ENCODE measurements around the gene CCN5. TPM values are rescaled to one million over a fixed set of nuclear protein-coding genes. Genes with fewer than 3 reads are reported as not detected.
"Not testable (repeated sequence)": the region's sequence is repeated elsewhere in the genome, so short reads cannot be mapped to it uniquely, and the experiment has no call there.

Gene CCN5
- total and polyA plus RNA-seq, 9 donors, result 47.4 to 296 (median 183) TPM

DNA sequence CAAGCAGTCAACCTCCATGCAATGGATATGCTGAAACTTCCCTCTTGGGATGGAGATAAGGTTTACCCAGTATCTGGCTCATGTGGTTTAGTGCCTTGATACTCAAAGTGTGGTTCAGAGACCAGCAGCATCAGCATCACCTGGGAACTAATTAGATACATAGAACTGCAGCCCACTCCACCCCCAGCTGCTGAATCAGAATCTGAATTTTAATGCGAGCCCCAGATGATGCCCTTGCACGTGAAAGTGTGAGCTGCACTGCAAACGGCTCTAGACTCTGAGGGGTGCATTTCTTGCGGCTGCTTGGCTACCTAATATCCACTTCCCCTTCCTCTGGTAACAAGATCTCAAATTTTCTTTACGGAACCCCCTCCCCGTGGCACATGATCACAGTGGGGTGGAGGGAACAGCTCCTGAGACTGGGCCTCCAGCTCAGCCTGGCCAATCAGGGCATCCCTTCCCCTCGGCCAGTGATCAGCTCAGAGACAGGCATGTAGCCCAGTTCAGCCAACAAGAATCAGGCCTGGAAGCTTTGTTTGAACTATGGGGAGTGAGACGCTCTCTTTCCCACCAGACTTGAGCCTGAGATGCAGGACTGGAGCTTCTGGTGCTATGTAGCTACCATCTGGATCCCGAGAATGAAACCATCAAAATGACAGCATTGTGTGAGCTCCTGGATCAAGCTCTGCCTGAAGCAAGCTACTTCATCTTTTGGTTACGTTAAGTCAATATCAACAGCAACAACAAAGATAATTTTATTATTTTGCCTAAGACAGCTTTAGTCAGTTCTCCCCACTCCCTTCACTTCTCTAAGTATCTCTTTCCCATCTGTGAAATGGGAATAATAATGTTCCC, 43.3 kb downstream of the CCN5 start:
- Histone ChIP-seq H3K27me3 (no peaks in the 10 kb centered on the region), H3K9me3 (no peaks in the 10 kb centered on the region), H3K4me1 (ENCODE audit: insufficient read depth) (no peaks in the 10 kb centered on the region), H3K4me3 (no peak overlapping the region), H3K36me3 (no peaks in the 10 kb centered on the region), H3K27ac (no peak overlapping the region)
- intact Hi-C loops (cut with DNase I), result loop anchor here in 1 of 4 donors (10.0 kb wide), 2 partner anchors 206 to 1164 kb away; partner anchors contain the start of genes IFT52, STK4 and TOMM34
- WGBS, 3 donors, result 61 to 68% (median 64%) methylated on average over 10 of the region's 10 CpGs
- no peak for DNase-seq
- TF ChIP-seq POLR2A (IDR thresholded peaks at IDR 0.05) (no peak), EP300 (IDR thresholded peaks at IDR 0.05) (no peak), CTCF (IDR thresholded peaks at IDR 0.05) (no peak)

GRCh38 chr20:44759595-44759994, 44.4 kb downstream of the CCN5 start:
- Histone ChIP-seq H3K4me3 (no peak overlapping the region), H3K9me3 (no peaks in the 10 kb centered on the region), H3K36me3 (no peaks in the 10 kb centered on the region), H3K27me3 (no peaks in the 10 kb centered on the region), H3K27ac (no peak overlapping the region), H3K4me1 (ENCODE audit: insufficient read depth) (no peaks in the 10 kb centered on the region)
- WGBS, 3 donors, result 86 to 90% (median 90%) methylated on average over 1 of the region's 1 CpG
- TF ChIP-seq CTCF (IDR thresholded peaks at IDR 0.05), result no peak
- no peak for DNase-seq
- intact Hi-C loops (cut with DNase I), result loop anchor here in 1 of 4 donors (10.0 kb wide), 2 partner anchors 205 to 1165 kb away; partner anchors contain the start of genes IFT52, STK4 and TOMM34

DNA sequence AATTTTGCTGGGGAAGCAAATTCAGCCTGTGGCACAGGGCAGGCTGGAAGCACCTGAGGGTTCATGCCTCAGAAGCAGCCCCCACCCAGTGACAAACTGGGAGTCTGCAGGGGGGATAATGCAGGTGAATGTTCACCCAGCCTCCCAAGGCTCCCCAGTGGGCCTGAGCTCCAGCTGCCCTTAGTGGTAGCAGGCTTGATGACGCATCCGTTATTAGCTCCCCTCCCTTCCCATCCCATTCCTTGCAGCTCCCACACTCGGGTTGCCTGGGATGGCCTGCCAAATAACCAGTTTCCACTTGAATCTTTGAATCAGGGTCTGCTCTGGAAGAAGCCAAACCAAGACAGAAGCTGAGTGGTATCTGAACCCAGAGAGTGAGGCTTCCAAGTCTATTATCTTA, 46.3 kb downstream of the CCN5 start:
- Histone ChIP-seq H3K27me3 (no peaks in the 10 kb centered on the region), H3K4me1 (ENCODE audit: insufficient read depth) (no peaks in the 10 kb centered on the region), H3K4me3 (no peak overlapping the region), H3K36me3 (no peaks in the 10 kb centered on the region), H3K9me3 (no peaks in the 10 kb centered on the region), H3K27ac (no peak overlapping the region)
- WGBS, 3 donors, result 14 to 20% (median 16%) methylated on average over 3 of the region's 3 CpGs
- peak in 1 of 5 donors; percentile 58 for DNase-seq
- TF ChIP-seq CTCF (IDR thresholded peaks at IDR 0.05) (no peak), POLR2A (IDR thresholded peaks at IDR 0.05) (no peak), EP300 (IDR thresholded peaks at IDR 0.05) (no peak)
- intact Hi-C loops (cut with DNase I), result no loop called here

GRCh38 chr20:44762466-44763140, 47.4 kb downstream of the CCN5 start:
- H3K4me1 ChIP-seq (ENCODE audit: insufficient read depth), result no peaks in the 10 kb centered on the region
- no peak overlapping the region for H3K4me3 ChIP-seq
- TF ChIP-seq POLR2A (IDR thresholded peaks at IDR 0.05) (no peak), CTCF (IDR thresholded peaks at IDR 0.05) (no peak), EP300 (IDR thresholded peaks at IDR 0.05) (no peak)
- no peaks in the 10 kb centered on the region for H3K9me3 ChIP-seq
- DNase-seq, result no peak
- intact Hi-C loops (cut with DNase I), result no loop called here
- no peak overlapping the region for H3K27ac ChIP-seq
- H3K27me3 ChIP-seq, result no peaks in the 10 kb centered on the region
- WGBS, 3 donors, result 42 to 55% (median 52%) methylated on average over 10 of the region's 10 CpGs
- no peaks in the 10 kb centered on the region for H3K36me3 ChIP-seq

DNA sequence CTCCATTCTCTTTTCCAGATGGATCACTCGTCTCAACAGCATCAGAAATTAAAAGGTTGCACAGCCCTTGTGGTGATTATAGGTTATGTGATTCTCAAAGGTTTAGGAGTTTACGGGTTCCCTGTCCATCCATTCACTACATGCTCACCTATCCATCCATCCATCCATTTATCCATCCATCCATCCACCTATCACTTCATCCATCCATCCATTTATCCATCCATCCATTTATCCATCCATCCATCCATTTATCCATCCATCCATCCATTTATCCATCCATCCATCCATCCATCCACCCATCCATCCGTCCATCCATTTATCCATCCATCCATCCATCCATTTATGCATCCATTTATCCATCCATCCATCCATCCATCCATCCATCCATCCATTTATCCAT, 48.6 kb downstream of the CCN5 start:
- DNase-seq; intact Hi-C loops (cut with DNase I): not testable (repeated sequence)
- 87 to 92% (median 91%) methylated on average over 3 of the region's 3 CpGs for WGBS, 3 donors

More for the DNA sequence above, 48.6 kb downstream of the CCN5 start:
- H3K4me3 ChIP-seq; H3K4me1 ChIP-seq (ENCODE audit: insufficient read depth); H3K36me3 ChIP-seq; H3K9me3 ChIP-seq; H3K27me3 ChIP-seq; H3K27ac ChIP-seq: not testable (repeated sequence)

All from ovary (tissue), 9 donors.